ENCODE results near the gene SLC35C1.

GRCh38 chr11:45806072-45806933, 1.4 kb downstream of the SLC35C1 start:
- TF ChIP-seq CTCF (IDR thresholded peaks at IDR 0.05; ENCODE audit: extremely low read depth in 1 of 2, insufficient read depth in 1 of 2, low read depth in 1 of 2, low read length in 2 of 2) = no peak
- no peak for TF ChIP-seq EZH2 (IDR thresholded peaks at IDR 0.05; ENCODE audit: borderline replicate concordance, low read depth, low read length, severe bottlenecking)
- no peak for TF ChIP-seq POLR2AphosphoS5 (IDR thresholded peaks at IDR 0.05; ENCODE audit: insufficient read depth, low read depth, low read length)
- no peak for TF ChIP-seq FOS (IDR thresholded peaks at IDR 0.05; ENCODE audit: borderline replicate concordance, insufficient read depth, low read length)
- TF ChIP-seq POLR2A (IDR thresholded peaks at IDR 0.05; ENCODE audit: low read depth, low read length) = no peak
- no peak for TF ChIP-seq GATA2 (IDR thresholded peaks at IDR 0.05; ENCODE audit: insufficient read depth, insufficient read length, low read depth, low read length)
- no peak for TF ChIP-seq MAX (IDR thresholded peaks at IDR 0.05; ENCODE audit: insufficient read depth, insufficient read length)
- TF ChIP-seq JUN (IDR thresholded peaks at IDR 0.05; ENCODE audit: borderline replicate concordance, insufficient read depth, insufficient read length, low read depth) = no peak
